HAP-1 (cell line): ENCODE results near the gene PAK2.

Experiments used
- DNase-seq, 2 experiments: peaks; one replicate each; pipeline ENCODE4 v3.0.0-alpha.2; 2016 to 2020; ENCODE audit warnings: low spot score in 2 of 2
- H3K27me3 ChIP-seq: fragments of 250-450 bp; sonication (Bioruptor Pico); 2 replicates; pipeline ENCODE4 v1.5.1; 2020; ENCODE audit warnings: low read depth, mild to moderate bottlenecking, moderate library complexity
- H3K36me3 ChIP-seq: fragments of 250-450 bp; sonication (Bioruptor Pico); replicated peaks from 2 replicates; pipeline ENCODE4 v1.5.1; 2020; ENCODE audit warnings: mild to moderate bottlenecking
- H3K4me1 ChIP-seq: fragments of 250-450 bp; sonication (Bioruptor Pico); 2 replicates; pipeline ENCODE4 v1.5.1; 2020; ENCODE audit warnings: mild to moderate bottlenecking
- H3K4me3 ChIP-seq: fragments of 250-450 bp; sonication (Bioruptor Pico); 2 replicates; pipeline ENCODE4 v1.5.1; 2020; ENCODE audit warnings: mild to moderate bottlenecking, moderate library complexity
- H3K9me3 ChIP-seq: fragments of 250-450 bp; sonication (Bioruptor Pico); 2 replicates; pipeline ENCODE4 v1.5.1; 2020; ENCODE audit warnings: mild to moderate bottlenecking, moderate library complexity
- in situ Hi-C: fragments of 300-500 bp; cut with MboI; formaldehyde crosslinking; loops from 3 replicates; pipeline ENCODE4 v1.14.3; 2020; ENCODE audit warnings: low sequenced_read_pairs, inconsistent platforms, mixed read lengths

PAK2 gene

DNA sequence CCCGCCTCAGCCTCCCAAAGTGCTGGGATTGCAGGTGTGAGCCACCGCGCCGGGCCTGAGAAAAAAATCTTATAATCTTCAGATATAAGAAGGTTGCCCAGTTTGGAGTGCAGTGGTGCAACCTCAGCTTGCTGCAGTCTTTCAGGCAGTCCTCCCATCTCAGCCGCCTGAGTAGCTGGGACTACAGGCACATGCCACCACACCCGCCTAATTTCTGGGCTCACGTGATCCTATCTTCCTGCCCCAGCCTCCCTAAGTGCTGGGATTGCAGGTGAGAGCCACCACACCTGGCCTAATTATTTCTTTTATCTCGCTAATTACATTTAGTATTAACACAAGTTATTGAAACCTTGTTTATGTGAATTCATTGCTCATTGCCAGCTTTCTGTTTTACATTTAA lies 13.5 kb downstream of the PAK2 start:
- in situ Hi-C loops, result no loop called here

DNA sequence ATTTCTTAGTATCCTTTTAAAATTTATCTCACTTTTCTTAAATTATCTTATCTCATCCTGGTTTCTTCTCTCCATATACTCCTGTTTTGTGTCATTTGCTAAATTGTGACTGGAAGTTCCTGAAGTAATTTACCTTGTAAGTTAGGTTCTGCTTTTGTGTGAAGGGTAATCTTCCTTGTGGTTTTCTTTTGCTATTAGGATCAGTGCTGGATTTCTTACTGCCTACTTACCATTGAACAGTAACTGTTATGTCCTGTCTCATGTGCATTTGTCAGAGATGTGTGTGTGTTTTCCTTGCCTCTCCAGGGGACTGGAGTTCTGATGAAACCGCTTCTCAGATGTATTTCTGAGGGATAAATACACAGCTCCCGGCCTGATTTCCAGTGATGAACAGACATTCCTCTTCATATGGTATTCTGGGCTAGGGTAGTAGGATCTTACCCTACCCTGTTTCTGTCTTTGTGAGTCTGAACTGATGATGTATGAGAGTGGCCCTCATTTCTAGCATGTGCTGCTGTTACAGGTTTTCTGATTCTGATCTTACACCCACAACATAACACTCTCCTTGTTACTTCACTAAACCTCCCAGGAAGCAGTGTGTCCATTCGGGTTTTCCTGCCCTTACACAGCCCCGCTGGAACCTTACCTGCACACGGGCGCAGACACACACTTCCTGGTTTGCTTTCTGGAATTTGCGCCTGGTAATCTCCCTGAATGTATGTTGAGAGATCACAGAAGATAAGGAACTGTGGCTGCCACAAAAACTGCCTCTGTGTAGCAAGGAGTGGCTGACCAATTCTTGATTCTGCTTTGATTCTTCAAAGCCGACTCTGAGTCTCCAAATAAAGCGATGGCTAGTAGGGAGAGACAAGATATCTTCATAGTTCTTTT lies 14.7 kb downstream of the PAK2 start:
- peaks cover 25% of the 10 kb centered on the region for H3K36me3 ChIP-seq
- in situ Hi-C loops, result no loop called here
- no peak for DNase-seq

More for the DNA sequence above, 13.5 kb downstream of the PAK2 start:
- Histone ChIP-seq H3K4me3 (no peak overlapping the region), H3K9me3 (peaks cover 13% of the 10 kb centered on the region), H3K27me3 (no peaks in the 10 kb centered on the region), H3K4me1 (no peaks in the 10 kb centered on the region), H3K36me3 (peaks cover 35% of the 10 kb centered on the region)
- DNase-seq, result no peak

DNA sequence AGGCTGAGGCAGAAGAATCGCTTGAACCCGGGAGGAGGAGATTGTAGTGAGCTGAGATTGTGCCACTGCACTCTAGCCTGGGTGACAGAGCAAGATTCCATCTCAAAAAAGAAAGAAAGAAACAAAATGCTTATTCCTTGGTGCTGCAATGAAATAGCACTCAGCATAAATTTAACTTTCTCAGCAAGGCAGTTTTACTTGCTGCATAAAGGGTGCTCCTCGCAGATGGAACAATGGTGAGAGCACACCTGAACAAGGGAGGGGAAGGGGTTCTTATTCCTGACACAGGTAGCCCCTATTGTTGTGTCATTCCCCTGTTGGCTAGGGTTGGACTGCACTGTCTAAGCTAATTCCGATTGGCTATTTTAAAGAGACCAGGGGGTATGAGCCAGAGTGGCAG lies 17.1 kb downstream of the PAK2 start:
- Histone ChIP-seq H3K4me1 (no peaks in the 10 kb centered on the region), H3K9me3 (peaks cover 15% of the 10 kb centered on the region), H3K36me3 (peaks cover 21% of the 10 kb centered on the region), H3K27me3 (no peaks in the 10 kb centered on the region), H3K4me3 (no peak overlapping the region)
- no peak for DNase-seq
- in situ Hi-C loops, result no loop called here

More for the DNA sequence above, 14.7 kb downstream of the PAK2 start:
- Histone ChIP-seq H3K9me3 (peaks cover 13% of the 10 kb centered on the region), H3K27me3 (no peaks in the 10 kb centered on the region), H3K4me1 (no peaks in the 10 kb centered on the region), H3K4me3 (no peak overlapping the region)

DNA sequence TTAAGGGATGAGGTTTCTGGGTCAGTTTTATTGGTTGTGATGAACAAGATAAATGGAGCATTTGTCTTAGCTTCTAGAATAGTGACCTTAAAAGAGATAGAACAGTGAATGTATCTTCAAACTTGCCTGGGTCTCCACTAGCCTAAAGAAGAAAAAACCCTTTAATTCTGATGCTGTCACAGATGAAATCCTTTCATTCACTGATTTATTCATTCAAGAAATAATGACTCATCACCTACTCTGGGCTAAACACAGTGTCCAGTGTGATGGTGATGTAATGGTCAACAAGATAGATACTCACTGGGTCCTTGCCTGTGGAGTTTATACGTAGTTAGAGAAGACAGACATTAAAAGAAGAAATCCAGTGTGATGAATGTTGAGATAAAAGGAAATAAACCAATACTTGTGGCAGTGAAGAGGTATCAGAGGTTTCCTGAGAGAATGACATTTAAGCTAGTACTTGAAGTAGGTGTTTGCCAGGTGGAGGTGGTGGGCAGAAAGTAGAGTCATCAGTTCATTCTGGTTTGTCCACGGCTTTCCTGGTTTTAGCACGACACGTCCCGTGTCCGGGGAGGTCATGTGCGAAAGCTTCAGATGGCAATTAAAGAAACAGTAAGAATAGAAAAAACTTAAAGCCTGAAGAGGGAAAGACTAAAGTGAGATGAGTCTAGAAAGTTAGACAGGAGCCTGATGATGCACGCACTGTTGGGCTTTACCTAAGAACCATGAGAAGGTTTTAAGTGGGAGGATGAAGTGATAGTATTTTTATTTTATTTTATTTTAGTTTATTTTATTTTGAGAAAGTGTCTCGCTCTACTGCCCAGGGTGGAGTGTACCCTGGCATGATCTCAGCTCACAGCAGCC lies 18.5 kb downstream of the PAK2 start:
- H3K36me3 ChIP-seq, result peaks cover 21% of the 10 kb centered on the region
- peaks cover 15% of the 10 kb centered on the region for H3K9me3 ChIP-seq
- no peak for DNase-seq
- H3K4me1 ChIP-seq, result no peaks in the 10 kb centered on the region
- no peak overlapping the region for H3K4me3 ChIP-seq
- no peaks in the 10 kb centered on the region for H3K27me3 ChIP-seq
- in situ Hi-C loops, result no loop called here

DNA sequence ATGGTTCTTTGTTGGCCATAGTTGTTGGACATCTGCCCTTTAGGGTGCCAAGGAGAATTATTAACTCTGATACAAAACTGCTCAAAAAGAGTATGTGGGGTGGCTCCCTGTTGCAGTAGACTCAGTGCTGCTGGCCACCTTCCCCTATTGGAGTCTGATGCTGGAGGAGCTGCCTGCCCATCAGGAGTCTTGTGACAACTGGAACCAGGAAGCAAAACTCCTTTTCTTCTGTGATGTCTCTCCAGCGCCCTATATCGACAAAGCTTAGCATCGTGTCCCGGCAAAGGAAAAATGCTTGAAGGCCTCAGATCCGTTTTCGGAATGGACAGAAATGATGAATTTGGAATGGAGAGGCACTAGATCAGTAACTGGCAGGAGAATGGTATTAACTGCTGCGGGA lies 23.5 kb downstream of the PAK2 start:
- in situ Hi-C loops, result no loop called here

DNA sequence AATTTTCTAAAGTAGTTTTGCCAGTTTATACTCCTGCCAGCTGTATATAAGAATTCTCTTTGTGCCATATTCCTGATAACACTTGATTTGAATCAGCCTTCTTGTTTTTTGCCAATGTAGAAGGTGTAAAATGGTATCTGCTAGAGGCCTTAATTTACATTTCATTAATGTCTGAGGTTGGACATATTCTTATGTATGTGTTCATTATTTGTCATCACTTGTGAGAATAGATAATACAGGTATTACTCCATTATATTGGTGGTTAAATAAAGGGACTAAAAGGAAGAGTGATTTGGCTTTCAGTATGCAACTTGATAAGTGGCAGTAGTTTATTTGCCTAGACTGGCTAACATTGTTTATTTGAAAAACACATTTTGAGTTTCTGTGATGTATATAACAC lies 25.8 kb downstream of the PAK2 start:
- Histone ChIP-seq H3K4me1 (no peaks in the 10 kb centered on the region; the same call in 1 of the 2 replicates), H3K9me3 (0 out of 2 replicates have a peak, but pooled peaks cover 2% of the 10 kb centered on the region), H3K36me3 (no peaks in the 10 kb centered on the region; the same call in 1 of the 2 replicates), H3K4me3 (no peak overlapping the region), H3K27me3 (no peaks in the 10 kb centered on the region)
- in situ Hi-C loops, result no loop called here
- no peak for DNase-seq

More for the DNA sequence above, 23.5 kb downstream of the PAK2 start:
- H3K9me3 ChIP-seq, result 0 out of 2 replicates have a peak, but pooled peaks cover 2% of the 10 kb centered on the region
- peaks cover 3% of the 10 kb centered on the region for H3K36me3 ChIP-seq
- H3K4me1 ChIP-seq, result no peaks in the 10 kb centered on the region; the same call in 1 of the 2 replicates
- no peak overlapping the region for H3K4me3 ChIP-seq
- H3K27me3 ChIP-seq, result no peaks in the 10 kb centered on the region
- no peak for DNase-seq

DNA sequence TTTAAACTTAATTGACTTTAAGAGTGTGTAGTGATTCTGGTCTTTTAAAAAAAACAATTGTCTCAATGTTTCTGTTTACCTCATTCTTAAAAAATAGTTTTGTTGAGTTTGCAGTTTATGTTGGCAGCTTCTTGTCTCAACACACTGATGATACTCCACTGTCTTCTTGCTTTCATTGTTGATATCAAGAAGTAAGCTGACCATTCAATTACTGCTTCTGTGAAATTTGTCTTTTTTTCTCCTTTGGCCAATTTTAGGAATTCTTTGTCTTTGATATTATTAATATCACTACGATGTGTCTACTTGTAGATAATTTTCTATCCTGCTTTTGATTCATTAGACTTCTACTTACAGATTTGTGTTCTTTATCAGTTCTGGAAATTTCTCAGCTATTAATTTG lies 31.4 kb downstream of the PAK2 start:
- Histone ChIP-seq H3K27me3 (no peaks in the 10 kb centered on the region), H3K36me3 (no peaks in the 10 kb centered on the region), H3K4me1 (peaks cover 26% of the 10 kb centered on the region), H3K9me3 (no peaks in the 10 kb centered on the region), H3K4me3 (no peak overlapping the region)
- in situ Hi-C loops, result no loop called here
- DNase-seq, result no peak

DNA sequence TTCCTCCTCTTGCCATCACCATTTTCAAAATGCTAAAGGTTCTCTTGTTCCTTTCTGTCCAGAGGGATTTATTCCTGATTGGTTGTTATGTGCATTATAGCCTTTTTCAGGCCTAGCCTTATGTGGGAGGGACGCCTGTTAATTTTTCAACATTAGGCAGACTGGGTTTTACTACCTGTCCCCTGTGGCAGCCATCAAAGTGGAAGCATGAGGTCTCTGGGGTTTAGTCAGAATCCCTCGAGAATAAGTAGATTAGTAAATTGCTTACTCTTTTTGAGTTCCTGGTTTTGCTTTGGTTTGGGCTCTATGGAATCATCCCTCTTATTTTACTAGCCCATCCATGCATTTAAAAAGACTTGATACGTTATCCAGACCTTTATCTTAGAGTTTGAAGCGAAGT lies 32.4 kb downstream of the PAK2 start:
- no peak for DNase-seq
- no peak overlapping the region for H3K4me3 ChIP-seq
- in situ Hi-C loops, result no loop called here
- H3K4me1 ChIP-seq, result peaks cover 26% of the 10 kb centered on the region
- H3K36me3 ChIP-seq, result no peaks in the 10 kb centered on the region
- no peaks in the 10 kb centered on the region for H3K9me3 ChIP-seq
- H3K27me3 ChIP-seq, result no peaks in the 10 kb centered on the region

DNA sequence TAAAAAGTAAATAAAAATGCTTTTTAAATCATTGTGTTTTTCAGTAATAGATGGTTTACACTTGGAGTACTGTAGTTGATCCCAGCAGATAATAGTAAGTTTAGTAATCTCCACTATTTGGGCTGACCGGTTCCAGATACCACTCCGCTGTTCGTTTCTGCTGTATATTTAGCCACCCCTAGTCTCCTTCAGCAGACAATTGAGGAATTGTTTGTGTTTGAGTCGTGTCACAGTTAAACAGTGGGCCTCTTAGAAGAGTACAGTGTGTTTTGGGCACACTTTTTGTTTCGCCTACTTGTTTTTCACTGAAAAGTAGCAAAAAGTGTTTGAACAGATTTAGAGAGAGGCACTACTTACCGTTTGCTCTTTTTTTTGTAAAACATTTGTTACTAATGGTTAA lies 33.2 kb downstream of the PAK2 start:
- peaks cover 26% of the 10 kb centered on the region for H3K4me1 ChIP-seq
- no peaks in the 10 kb centered on the region for H3K36me3 ChIP-seq
- H3K9me3 ChIP-seq, result no peaks in the 10 kb centered on the region
- H3K4me3 ChIP-seq, result no peak overlapping the region
- DNase-seq, result no peak
- in situ Hi-C loops, result no loop called here
- no peaks in the 10 kb centered on the region for H3K27me3 ChIP-seq

DNA sequence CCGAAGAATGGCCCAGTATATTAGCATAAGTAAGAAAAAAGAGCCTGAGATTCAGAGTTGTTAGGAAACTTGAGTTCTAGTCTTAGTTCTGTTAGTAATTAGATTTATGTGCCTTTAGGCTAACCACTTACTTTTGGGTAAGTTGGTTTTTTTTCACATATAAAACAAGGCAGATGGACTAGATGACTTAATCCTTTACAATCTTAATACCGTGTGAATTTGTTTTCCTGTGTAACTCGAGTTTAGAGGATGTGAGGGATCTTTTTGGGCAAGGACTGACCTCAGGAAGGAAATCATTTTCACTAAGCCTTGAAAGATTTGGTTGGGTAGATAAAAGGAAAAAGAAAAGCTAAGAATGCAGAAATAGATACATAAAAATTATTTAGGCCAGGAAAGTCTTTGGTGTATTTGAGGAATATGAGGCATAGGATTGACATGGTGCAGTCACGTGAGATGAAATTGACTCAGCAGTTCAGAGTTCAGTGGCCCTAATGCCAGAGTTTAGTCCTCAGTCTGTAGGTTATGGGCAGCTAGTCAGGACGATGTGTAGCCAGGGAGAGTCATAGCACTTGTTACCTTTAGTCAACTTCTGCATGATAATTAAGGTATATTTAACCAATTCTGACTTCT lies 34.6 kb downstream of the PAK2 start:
- H3K9me3 ChIP-seq, result no peaks in the 10 kb centered on the region
- H3K4me3 ChIP-seq, result no peak overlapping the region
- in situ Hi-C loops, result no loop called here
- no peaks in the 10 kb centered on the region for H3K36me3 ChIP-seq
- DNase-seq, result peak in 1 of 2 experiments; percentile 83
- H3K4me1 ChIP-seq, result peaks cover 26% of the 10 kb centered on the region
- H3K27me3 ChIP-seq, result no peaks in the 10 kb centered on the region

DNA sequence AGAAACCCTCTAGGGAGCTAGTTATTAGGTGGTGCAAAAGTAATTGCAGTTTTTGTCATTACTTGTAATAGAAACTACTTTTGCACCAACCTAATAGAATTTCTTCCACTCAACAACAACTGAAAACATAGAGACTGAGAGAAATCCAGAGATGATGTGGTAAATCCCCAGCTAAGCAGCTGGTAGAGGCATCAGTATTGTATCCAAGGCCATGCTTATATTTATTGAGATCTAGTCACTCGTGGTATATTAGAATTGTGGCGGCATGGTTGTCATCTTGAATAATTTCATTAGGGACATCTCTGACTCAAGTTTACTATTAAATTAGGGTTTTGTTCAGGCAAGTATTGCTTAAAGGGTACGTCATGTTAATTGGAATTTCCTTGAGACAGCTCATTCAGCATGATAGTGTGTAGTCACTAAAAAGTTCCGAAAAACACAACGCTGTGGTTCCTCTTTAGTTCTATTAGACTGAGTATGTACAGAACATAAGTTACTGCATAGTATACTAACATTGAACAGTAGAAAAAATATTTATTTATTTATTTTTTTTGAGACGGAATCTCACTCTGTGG lies 35.3 kb downstream of the PAK2 start:
- Histone ChIP-seq H3K9me3 (no peaks in the 10 kb centered on the region), H3K27me3 (no peaks in the 10 kb centered on the region), H3K36me3 (no peaks in the 10 kb centered on the region), H3K4me3 (no peak overlapping the region), H3K4me1 (peaks cover 26% of the 10 kb centered on the region)
- DNase-seq, result no peak
- in situ Hi-C loops, result no loop called here

DNA sequence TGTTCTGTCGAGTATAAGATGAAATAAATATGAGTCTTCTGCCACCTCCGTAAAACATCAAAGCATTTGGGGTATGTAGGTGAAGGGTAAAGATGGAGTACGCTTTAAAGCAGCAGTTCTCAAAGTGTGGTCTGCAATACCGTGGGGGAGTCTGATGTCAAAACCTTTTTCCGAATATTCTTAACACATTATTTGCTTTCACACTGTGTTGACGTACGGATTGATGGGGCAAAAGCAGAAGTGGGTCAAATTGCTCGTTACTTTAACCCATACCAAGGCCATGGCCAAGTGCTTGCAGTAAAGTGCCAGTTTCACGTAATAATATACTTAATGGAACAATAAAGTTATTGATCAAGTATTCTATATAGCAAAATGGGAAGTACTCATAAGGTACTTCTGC lies 36.3 kb downstream of the PAK2 start:
- Histone ChIP-seq H3K4me1 (peaks cover 26% of the 10 kb centered on the region), H3K9me3 (no peaks in the 10 kb centered on the region), H3K27me3 (no peaks in the 10 kb centered on the region), H3K4me3 (no peak overlapping the region), H3K36me3 (no peaks in the 10 kb centered on the region)
- in situ Hi-C loops, result no loop called here
- DNase-seq, result no peak

DNA sequence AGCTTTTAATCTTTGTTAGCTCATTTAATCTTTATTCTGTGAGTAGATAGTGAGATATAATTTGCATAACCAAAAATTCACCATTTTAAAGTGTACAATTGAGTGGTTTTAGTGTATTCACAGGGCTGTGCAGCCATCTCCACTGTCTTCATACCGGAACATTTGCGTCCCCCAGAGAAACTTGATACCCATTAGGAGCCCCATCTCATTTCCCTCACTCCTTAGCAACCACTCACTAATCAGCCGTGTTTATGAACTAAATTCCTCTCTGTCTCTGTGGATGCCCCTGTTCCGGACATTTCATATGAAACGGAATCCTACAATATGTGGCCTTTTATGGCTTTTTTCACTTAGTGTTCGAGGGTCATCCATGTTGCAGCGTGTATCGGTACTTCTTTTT lies 38.2 kb downstream of the PAK2 start:
- Histone ChIP-seq H3K9me3 (no peaks in the 10 kb centered on the region), H3K4me1 (peaks cover 16% of the 10 kb centered on the region), H3K4me3 (no peak overlapping the region), H3K27me3 (no peaks in the 10 kb centered on the region), H3K36me3 (peaks cover 4% of the 10 kb centered on the region)
- in situ Hi-C loops, result no loop called here
- DNase-seq, result no peak
